ENCODE measurements around the gene SEMA3A.

GRCh38 chr7:84237533-84238173, 43.1 kb upstream of the SEMA3A start:
- TF ChIP-seq, protein P1, sequence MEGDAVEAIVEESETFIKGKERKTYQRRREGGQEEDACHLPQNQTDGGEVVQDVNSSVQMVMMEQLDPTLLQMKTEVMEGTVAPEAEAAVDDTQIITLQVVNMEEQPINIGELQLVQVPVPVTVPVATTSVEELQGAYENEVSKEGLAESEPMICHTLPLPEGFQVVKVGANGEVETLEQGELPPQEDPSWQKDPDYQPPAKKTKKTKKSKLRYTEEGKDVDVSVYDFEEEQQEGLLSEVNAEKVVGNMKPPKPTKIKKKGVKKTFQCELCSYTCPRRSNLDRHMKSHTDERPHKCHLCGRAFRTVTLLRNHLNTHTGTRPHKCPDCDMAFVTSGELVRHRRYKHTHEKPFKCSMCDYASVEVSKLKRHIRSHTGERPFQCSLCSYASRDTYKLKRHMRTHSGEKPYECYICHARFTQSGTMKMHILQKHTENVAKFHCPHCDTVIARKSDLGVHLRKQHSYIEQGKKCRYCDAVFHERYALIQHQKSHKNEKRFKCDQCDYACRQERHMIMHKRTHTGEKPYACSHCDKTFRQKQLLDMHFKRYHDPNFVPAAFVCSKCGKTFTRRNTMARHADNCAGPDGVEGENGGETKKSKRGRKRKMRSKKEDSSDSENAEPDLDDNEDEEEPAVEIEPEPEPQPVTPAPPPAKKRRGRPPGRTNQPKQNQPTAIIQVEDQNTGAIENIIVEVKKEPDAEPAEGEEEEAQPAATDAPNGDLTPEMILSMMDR (conservative IDR thresholded peaks at IDR 0.05; ENCODE audit: low read length): no peak
- no peak for TF ChIP-seq EZH2phosphoT487 (IDR thresholded peaks at IDR 0.05; ENCODE audit: borderline replicate concordance, low read depth, low read length)

All from OCI-LY7 (cell line).